OCI-LY3 (cell line): Measurements from ENCODE around the gene LMNB1.

ENCODE experiments used
- CTCF ChIP-seq: fragments of 200-600, 300-600 bp; sonication (generic); IDR thresholded peaks from 2 replicates; pipeline ENCODE4 v1.5.1; 2014; ENCODE audit warnings: antibody characterized with exemption, low read length, low read depth
- EZH2phosphoT487 ChIP-seq: fragments of 200-600 bp; shearing (Covaris generic); IDR thresholded peaks from 2 replicates; pipeline ENCODE4 v1.6.1; 2018; ENCODE audit warnings: antibody characterized with exemption, mixed run types, low read depth

GRCh38 chr5:126801174-126801991 lies 24.4 kb downstream of the LMNB1 start:
- TF ChIP-seq CTCF: no peak
- TF ChIP-seq EZH2phosphoT487: no peak
